ENCODE results near the gene ACCSL. TPM values are rescaled to one million over a fixed set of nuclear protein-coding genes. Genes with fewer than 3 reads are reported as not detected.

The ACCSL gene
- polyA plus RNA-seq, 1 of the 3 experiments (the other 2 are of a cell fraction) = not detected

GRCh38 chr11:44058275-44058674 is 10.5 kb downstream of the ACCSL start:
- H3K4me1 ChIP-seq (ENCODE audit: control insufficient read depth in 1 of 2, insufficient read depth in 2 of 2, low read depth in 1 of 2, low read length in 1 of 2) = no peaks in the 10 kb centered on the region
- H2AFZ ChIP-seq (ENCODE audit: low read depth) = no peak overlapping the region
- H4K20me1 ChIP-seq (ENCODE audit: insufficient read depth) = no peaks in the 10 kb centered on the region
- no peak overlapping the region for H3K9ac ChIP-seq
- WGBS (ENCODE audit: low lambda C conversion rate) = 82% methylated on average over 4 of the region's 6 CpGs
- H3K36me3 ChIP-seq (replicated peaks in 1 of 2; ENCODE audit: control insufficient read depth in 1 of 2, insufficient read depth in 2 of 2, low read length in 1 of 2) = no peaks in the 10 kb centered on the region
- CTCF ChIA-PET = interaction anchor here (1.3 to 2.0 kb wide), 3 partner anchors 21 to 168 kb away, joined by 3 to 6 read pairs (median 4); no protein-coding TSS in a partner anchor
- no peak overlapping the region for H3K4me3 ChIP-seq (ENCODE audit: low read depth in 2 of 2, low read length in 1 of 2)
- TF ChIP-seq TAF1 (IDR thresholded peaks at IDR 0.05; ENCODE audit: borderline replicate concordance, low read depth, low read length) (no peak), FOSL2 (IDR thresholded peaks at IDR 0.05; ENCODE audit: borderline replicate concordance, low read depth) (no peak), USF2 (IDR thresholded peaks at IDR 0.05; ENCODE audit: borderline replicate concordance, low read depth, low read length) (no peak), ELF1 (IDR thresholded peaks at IDR 0.05) (no peak), FOXM1 (IDR thresholded peaks at IDR 0.05; ENCODE audit: low read depth) (no peak), EZH2phosphoT487 (IDR thresholded peaks at IDR 0.05; ENCODE audit: borderline replicate concordance, low read depth) (no peak), YY1 (IDR thresholded peaks at IDR 0.05; ENCODE audit: low read depth) (no peak), MEF2A (IDR thresholded peaks at IDR 0.05; ENCODE audit: borderline replicate concordance, low read depth) (no peak), CTCF (IDR thresholded peaks at IDR 0.05) (no peak), RAD21 (IDR thresholded peaks at IDR 0.05; ENCODE audit: low read length) (no peak), JUND (IDR thresholded peaks at IDR 0.05) (no peak), POLR2AphosphoS5 (IDR thresholded peaks at IDR 0.05; ENCODE audit: low read depth, low read length) (no peak)
- TF ChIP-seq, protein P1, sequence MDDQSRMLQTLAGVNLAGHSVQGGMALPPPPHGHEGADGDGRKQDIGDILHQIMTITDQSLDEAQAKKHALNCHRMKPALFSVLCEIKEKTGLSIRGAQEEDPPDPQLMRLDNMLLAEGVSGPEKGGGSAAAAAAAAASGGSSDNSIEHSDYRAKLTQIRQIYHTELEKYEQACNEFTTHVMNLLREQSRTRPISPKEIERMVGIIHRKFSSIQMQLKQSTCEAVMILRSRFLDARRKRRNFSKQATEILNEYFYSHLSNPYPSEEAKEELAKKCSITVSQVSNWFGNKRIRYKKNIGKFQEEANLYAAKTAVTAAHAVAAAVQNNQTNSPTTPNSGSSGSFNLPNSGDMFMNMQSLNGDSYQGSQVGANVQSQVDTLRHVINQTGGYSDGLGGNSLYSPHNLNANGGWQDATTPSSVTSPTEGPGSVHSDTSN (IDR thresholded peaks at IDR 0.05) = no peak
- POLR2A ChIA-PET = no interaction called here
- no peak overlapping the region for H3K4me2 ChIP-seq
- no peaks in the 10 kb centered on the region for H3K9me2 ChIP-seq
- H3K79me2 ChIP-seq (ENCODE audit: insufficient read depth) = no peaks in the 10 kb centered on the region
- no peak for DNase-seq
- no peak overlapping the region for H3K27ac ChIP-seq (ENCODE audit: low read depth in 2 of 2, low read length in 1 of 2)
- no peaks in the 10 kb centered on the region for H3F3A ChIP-seq (replicated peaks; ENCODE audit: insufficient read depth)
- H3K9me3 ChIP-seq = no peaks in the 10 kb centered on the region
- H3K27me3 ChIP-seq (ENCODE audit: insufficient read depth) = no peaks in the 10 kb centered on the region; the same call in 1 of the 2 replicates

- Histone ChIP-seq H3K4me1 (ENCODE audit: control insufficient read depth in 1 of 2, insufficient read depth in 2 of 2, low read depth in 1 of 2, low read length in 1 of 2) (peaks cover 0 to 2% of the 10 kb centered on the region in 2 experiments; a peak in 2 of 4 replicates), H3K27me3 (ENCODE audit: insufficient read depth) (no peaks in the 10 kb centered on the region), H3K4me2 (peak overlapping the region; percentile 78; the same call in 1 of the 2 replicates), H3K9me3 (no peaks in the 10 kb centered on the region), H3K36me3 (replicated peaks in 1 of 2; ENCODE audit: control insufficient read depth in 1 of 2, insufficient read depth in 2 of 2, low read length in 1 of 2) (no peaks in the 10 kb centered on the region), H3K9ac (peak overlapping the region; percentile 86; the same call in 1 of the 2 replicates), H3K79me2 (ENCODE audit: insufficient read depth) (no peaks in the 10 kb centered on the region), H3F3A (replicated peaks; ENCODE audit: insufficient read depth) (no peaks in the 10 kb centered on the region), H3K9me2 (no peaks in the 10 kb centered on the region), H3K27ac (ENCODE audit: low read depth in 2 of 2, low read length in 1 of 2) (peak overlapping the region; percentile 86 to 88), H3K4me3 (ENCODE audit: low read depth in 2 of 2, low read length in 1 of 2) (peak overlapping the region; percentile 54 to 67; a peak in 2 of 4 replicates), H2AFZ (ENCODE audit: low read depth) (peak overlapping the region; percentile 85; the same call in 1 of the 2 replicates), H4K20me1 (ENCODE audit: insufficient read depth) (no peaks in the 10 kb centered on the region)
- DNase-seq = no peak
- no peak for TF ChIP-seq CTCF (IDR thresholded peaks at IDR 0.05)
- no peak for TF ChIP-seq CHD2 (IDR thresholded peaks at IDR 0.05; ENCODE audit: low read length, partially characterized antibody)
- TF ChIP-seq MEF2A (IDR thresholded peaks at IDR 0.05; ENCODE audit: borderline replicate concordance, low read depth) = no peak
- 52% methylated on average over 4 of the region's 4 CpGs for WGBS (ENCODE audit: low lambda C conversion rate)
- ChIA-PET CTCF (interaction anchor here (1.1 to 10.8 kb wide), 4 partner anchors 23 to 176 kb away, joined by 3 to 71 read pairs (median 5); partner anchors contain the start of gene EXT2), POLR2A (interaction anchor here (0.6 kb wide), 1 partner anchor 9 kb away, joined by 3 read pairs; no protein-coding TSS in a partner anchor)
Observed at GRCh38 chr11:44065161-44065661, 17.4 kb downstream of the ACCSL start.
